Activated naive CD8-positive, alpha-beta T cell treated with anti-CD3 and anti-CD28 coated beads, Interleukin-2, amount 50 U/mL, for 16 hours (primary cell): Measurements from ENCODE around the gene GNB5.
"Not testable (repeated sequence)": the region's sequence is repeated elsewhere in the genome, so short reads cannot be mapped to it uniquely, and the experiment has no call there.

Experiments
- DNase-seq: peaks from one replicate; pipeline ENCODE4 v3.0.0-alpha.2; 2020; ENCODE audit warnings: low read depth, low spot score

The GNB5 gene

DNA sequence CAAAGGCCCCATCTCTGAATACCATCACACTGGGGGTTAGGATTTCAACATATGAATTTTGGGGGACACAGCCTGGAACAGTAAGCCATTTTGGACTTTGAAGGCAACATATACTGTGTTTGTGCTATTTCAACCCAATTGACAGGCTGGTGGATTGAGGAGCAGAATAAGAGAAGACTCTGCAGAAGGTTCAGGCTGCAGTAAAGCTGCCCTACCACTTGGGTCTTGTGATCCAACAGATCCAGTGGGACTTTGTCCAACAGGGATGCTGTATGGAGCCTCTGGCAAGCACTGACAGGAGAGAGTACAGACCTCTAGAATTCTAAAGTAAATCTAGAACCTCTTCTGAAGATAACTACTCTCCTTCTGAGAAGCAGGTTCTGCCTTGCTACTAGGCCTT, 77.5 kb downstream of the GNB5 start:
- DNase-seq, result no peak

DNA sequence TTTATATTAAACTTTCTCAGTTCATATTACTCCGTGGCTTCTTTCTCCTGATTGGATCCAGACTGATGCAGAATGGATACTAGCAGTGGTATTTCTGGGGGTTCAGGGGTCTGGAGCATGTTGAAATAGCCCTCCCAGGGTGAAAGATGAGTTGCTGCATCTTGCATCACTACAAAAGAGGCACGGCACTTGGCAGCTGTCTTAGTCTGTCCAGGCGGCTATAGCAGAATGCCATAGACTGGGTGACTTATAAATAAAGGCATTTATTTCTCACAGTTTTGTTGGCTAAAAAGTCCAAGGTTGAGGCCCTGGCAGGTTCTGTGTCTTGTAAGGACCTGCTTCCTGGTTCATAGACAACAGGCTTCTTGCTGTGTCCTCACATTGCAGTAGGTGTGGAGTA, 78.0 kb downstream of the GNB5 start:
- DNase-seq, result no peak

DNA sequence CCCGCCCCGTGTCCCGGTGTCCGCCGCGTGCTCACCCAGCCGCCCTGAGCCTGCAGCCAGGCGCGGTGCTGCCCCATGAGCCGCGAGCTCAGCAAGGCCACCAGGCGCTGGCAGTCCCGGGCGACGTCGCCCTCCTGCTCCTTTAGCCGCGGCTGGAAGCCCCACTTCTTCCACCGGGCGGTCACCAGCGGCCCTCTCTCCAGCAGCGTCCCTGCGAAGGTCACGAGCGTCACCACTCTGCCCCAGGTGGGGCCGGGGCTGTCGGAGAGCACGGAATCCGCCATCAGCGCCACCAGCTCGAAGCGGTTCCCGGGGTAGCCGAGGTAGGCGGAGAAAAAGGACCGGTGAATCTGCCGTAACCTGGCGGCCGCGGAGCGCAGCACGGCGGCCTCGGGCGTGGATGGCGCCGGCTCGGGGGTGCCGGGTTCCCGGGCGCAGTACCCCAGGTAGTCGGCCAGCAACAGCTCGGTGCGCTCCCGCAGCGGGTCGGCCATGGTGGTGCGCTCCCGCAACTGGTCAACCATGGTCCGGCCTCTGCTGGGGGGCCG, 78.9 kb downstream of the GNB5 start:
- no peak for DNase-seq

DNA sequence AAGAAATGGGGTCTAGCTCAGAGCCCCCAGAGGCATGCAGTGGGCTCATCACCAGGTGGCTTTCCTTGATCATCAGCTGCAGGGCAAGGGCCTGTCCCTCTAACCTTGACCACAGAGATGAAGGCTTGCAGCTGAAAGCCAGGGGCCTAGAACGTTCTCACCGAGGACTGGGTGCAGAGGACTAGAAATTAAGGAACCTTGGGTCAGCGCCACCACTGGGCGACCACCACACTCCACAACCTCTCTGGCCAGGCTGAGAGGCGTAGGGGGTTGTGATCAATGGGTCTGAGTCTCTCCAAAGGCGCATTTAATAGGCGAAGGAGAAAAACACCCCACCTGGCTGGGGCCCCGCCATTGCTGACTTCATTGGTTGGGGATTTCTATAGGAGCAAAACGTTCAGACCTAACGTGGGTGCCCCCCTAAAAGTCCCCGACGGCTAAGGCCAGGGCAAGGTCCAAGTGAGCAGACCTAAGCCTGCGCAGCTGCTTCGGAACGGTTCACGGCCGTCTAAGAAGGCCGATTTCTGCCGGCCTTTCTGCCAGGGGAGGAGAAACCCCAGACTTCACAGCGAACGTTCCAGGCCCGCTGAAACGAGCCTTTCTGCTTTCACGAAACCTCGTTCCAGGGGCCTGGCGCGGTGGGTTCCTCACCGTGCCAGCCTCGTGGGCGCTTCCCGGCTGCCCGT, 79.5 kb downstream of the GNB5 start:
- no peak for DNase-seq

DNA sequence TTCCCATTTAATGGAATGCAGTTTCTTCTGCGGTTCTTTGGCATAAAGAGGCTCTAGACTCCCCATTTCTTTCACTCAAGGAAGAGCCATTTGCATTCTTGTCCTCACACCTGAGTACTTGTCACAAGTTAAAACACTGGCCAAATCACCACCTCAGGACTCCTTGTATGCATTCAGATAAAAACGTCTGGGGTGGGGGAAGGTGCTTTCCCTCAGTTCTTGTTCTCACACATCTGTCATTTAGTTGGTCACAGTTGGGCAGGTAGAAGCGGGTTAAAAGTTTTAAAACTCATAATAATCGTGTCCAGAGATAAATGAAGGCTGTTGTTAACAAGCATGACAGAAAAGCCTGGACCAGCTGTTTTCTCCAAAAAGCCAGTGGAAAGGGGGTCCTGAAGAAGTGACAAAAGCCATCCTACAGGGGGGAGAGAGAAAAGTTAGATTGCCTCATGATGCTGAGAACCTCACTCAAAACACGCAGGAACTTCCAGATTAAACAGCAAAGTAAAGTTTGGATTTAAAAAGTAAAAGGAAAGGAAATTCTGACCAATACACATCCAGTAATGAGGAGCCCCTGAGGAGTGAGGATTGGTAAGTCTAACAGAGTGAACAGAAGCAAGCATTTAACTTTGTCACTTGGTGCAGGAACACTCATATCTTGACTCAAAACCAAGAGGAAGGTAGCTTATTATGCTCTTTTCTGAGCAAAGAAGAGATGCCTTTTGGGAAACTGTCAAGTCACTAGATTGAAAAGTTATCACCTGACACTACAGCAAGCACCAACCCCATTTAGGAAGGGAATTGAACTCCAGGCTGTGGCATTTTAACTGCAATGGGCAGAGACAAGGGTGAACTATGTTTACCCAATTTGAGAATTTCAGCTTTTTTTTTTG, 81.4 kb downstream of the GNB5 start:
- no peak for DNase-seq

DNA sequence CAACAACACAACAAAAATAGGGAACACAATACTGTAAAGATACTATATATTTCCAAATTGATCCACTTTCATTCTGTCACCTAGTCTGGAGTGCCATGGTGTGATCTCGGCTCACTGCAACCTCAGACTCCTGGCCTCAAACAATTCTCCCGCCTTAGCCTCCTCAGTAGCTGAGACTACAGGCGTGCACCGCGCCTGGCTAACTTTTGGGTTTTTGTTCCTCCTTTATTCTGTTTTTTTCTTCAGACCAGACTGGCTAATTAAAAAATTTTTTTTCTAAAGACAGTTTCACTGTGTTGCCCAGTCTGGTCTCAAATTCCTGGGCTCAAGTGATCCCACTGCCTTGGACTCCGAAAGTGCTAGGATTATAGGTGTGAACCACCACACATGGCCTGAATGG, 84.0 kb downstream of the GNB5 start:
- no peak for DNase-seq

DNA sequence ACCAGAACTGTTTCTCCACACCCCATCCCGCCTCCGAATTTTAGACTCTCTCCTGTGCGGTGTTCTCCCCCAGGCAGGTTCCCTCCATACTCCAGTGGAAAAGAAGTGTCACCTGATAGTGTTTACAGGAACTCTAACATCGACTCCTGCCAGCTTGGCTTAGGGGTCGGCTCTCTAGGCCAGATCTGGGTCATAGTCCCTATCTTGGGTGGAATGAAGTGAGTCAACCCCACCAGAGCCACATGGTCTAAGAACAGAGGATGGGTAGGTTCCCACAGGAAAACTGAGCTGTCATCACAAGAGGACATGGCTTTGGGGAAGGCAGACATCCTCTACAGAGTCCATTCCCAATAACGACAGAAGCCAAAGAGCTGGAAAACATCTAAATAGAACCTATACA, 84.6 kb downstream of the GNB5 start:
- no peak for DNase-seq

DNA sequence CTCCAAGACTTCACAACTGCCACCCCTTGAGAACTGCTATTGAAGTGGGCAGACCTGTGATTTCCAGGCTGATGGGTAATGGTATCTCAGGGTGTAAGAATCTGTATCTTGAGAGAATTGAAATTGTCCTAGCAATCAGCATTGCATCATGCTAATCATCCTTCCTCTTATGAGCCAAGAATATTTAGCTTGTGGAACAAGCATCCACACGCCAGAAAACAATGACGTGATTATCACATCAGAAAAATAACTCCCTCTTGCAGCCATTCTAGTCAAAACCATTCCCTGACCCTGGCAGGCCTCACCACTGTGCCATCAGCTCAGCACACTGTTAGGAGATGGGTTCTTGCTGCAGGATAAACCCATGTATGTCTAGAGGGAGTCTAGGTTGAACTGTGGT, 85.3 kb downstream of the GNB5 start:
- DNase-seq, result no peak

DNA sequence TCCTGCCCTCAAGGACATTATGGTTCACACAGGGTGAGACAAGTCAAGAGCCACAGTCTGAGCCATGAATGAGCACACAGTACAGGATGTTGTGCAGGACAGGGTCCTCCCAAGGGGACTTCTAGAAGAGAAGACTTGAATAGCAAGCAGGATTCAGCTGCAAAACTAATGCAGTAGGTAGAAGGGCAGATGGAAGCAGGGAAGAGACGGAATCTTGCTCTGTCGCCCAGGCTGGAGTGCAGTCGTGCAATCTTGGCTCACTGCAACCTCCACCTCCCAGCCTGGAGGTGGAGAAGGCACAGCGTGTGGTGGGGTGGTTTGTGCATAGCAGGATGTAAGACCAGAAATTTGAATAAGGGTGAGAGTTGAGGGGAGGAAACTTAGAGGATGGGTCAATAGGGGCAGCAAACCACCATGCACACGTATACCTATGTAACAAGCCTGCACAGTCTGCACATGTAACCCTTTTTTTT, 86.6 kb downstream of the GNB5 start:
- DNase-seq, result no peak

DNA sequence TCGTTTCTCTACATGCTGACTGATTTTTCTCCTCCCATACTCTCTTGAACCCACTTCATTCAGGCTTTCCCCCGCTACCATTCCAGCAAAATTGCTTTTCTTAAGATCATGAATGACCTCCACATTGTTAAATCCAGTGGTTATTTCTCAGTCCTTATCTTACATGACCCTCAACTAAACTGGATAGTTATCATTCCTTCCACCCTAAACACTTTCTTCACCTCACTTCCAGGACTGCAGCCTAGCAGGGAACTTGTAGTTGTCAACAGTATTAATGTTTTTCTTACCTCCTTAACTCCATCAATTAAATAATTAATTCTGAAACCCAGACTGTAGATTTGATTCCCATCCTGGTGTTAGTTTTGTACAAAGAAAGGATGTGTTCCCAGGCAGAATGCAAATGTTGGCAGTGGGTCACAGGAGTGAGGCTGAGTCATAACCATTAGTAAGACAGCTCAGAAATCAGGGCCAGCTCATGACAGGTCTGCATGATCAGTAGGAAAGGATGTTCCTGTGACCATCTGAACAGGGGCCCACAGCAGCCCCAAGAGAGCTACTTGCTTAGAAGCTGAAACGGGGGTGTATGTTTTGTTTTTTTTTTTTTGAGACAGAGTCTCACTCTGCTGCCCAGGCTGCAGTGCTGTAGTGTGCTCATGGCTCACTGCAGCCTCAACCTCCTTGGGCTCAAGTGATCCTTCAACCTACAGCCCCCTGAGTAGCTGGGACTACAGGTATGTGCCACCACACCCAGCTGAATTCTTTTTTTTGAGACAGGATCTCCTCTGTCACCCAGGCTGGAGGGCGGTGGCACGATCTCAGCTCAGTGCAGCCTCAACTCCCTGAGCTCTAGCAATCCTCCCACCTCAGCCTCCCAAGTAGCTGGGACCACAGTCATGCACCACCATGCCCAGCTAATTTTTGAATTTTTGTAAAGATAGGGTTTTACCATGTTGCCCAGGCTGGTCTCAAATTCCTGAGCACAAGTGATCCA, 87.7 kb downstream of the GNB5 start:
- no peak for DNase-seq

DNA sequence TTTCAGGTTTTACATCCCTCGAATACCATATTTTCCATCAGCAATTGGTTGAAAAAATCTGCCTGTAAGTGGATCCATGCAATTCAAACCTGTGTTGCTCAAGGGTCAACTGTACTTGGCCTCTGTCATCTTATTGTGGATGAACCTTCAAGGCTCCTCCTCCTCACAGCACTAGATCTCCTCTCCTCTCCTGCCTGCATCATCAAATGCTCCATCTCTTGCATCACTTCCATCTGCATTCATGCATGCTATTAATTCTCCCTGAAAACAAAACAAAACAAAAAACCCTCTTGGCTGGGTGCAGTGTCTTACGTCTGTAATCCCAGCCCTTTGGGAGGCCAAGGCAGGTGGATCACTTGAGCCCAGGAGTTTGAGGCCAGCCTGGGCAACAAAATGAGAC, 88.7 kb downstream of the GNB5 start:
- no peak for DNase-seq

DNA sequence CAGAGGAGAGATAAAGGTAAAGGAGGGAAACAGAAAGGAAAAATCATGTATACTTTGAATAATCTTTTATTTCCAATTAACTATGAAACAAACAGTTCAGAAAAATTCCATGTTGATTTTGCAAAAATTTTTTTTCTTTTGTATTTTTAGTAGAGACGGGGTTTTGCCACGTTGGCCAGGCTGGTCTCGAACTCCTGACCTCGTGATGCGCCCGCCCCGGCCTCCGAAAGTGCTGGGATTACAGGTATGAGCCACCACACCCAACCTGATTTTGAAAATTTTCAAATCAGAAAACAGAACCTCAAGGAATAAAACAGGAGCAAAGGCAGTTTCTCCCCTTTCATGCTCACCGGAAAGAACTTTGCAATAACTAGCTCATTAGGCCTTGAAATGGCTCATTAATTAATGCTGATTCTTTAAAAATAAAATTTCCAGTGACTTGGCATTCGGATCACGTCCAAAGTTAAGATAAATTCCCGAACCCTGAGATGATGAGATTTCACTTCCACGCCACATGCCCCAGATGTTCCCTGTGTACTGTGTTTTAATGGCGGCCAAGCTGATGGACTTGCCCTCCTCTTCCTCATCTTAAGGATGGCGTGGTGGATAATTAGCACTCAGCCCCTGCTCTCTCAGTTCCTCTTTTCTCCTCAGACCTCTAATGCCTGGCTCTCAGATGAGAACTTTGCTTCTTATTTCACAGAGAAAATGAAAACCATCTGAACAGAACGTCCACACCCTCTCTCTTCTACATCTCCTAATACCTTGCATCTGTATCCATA, 89.5 kb downstream of the GNB5 start:
- no peak for DNase-seq

DNA sequence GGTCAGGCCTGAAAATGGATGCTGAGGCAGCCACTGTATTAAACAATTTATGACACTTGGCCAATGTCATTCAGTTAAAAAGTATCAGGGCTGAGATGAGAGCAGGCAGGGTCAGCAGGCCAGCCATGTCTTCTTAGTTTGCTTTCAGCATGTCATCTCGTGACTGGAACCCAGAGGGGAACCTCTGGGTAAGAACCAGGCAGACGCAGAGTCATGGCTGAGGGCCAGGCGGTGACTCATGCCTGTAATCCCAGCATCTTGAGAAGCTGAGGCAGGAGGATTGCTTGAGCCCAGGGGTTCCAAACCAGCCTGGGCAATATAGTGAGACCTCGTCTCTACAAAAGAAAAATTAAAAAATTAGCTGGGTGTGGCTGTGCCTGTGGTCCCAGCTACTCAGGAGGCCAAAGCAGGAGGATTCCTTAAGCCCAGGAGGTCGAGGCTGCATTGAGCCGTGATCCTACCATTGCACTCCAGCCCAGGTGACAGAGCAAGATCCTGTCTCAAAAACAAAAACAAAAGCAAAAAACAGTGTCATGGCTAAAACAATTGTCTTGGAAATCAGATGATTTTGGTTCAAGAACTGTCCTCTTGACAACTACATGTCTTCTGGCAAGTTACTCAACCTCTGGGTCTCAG, 90.3 kb downstream of the GNB5 start:
- no peak for DNase-seq

DNA sequence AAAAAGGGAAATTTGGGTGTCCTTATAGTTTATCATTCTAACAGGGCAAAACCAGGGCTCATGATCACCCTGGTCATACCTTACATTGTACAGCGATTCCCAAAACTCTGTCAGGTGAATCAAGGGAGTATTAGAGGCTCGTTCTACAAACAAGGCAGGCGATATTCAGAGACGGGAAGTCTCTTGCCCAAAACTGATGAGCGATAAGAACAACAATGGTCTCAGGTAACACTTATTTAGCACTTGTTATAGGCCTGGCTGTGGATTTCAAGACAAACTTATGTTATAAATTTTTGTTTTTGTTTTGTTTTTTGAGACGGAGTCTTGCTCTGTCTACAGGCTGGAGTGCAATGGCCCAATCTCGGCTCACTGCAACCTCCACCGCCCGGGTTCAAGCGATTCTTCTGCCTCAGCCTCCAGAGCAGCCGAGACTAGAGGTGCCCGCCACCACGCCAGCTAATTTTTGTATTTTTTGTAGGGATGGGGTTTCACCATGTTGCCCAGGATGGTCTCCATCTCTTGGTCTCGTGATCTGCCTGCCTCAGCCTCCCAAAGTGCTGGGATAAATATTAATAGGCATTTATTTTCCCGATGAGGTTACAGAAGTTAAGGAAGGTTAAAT, 91.4 kb downstream of the GNB5 start:
- DNase-seq, result no peak

DNA sequence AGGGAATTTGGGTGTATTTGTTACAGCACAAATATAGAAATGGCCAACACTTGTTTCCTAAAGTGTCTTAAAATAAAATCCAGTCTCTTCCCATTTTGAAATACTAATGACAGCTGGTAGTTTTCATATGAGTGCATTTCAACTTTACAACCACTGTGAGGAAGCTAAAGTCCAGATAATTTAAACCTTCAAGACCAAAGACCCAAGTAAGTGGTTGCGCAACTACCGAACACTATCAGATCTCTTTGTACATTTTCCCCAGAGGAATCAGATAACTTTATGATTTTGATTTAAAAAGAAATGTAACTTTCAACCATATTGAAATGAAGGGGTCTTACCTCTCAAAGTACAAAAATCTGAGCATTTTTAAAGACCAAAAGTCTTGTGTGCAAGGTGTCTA, 92.9 kb downstream of the GNB5 start:
- no peak for DNase-seq

DNA sequence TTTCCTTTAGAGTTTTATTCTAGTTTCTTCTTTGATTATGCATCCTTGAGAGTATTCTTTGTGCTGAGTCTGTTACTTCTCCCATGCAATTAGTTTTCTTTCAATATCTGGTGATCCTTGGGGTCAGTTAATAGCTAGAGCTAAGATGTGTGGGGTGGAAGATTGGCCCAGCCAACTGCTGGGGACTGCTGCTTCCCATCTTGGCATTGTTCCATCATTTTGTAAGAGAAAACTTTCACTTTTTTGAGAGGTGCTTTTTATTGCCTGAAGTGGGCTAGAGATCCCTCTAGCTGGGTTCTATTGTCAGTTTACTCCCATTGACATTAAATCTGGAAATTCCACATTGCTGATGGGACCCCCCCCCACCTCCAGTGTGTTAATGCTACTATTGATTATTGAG, 94.0 kb downstream of the GNB5 start:
- no peak for DNase-seq

DNA sequence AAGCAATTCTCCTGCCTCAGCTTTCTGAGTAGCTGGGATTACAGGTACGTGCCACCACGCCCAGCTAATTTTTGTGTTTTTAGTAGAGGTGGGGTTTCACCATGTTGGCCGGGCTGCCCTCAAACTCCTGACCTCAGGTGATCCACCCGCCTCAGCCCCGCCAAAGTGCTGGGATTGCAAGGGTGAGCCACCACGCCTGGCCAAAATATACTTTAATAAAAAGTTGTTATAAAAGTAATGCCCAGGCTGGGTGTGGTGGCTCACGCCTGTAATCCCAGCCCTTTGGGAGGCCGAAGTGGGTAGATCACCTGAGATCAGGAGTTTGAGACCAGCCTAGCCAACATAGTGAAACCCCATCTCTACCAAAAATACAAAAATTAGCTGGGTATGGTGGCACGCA, 94.7 kb downstream of the GNB5 start:
- DNase-seq, result not testable (repeated sequence)

DNA sequence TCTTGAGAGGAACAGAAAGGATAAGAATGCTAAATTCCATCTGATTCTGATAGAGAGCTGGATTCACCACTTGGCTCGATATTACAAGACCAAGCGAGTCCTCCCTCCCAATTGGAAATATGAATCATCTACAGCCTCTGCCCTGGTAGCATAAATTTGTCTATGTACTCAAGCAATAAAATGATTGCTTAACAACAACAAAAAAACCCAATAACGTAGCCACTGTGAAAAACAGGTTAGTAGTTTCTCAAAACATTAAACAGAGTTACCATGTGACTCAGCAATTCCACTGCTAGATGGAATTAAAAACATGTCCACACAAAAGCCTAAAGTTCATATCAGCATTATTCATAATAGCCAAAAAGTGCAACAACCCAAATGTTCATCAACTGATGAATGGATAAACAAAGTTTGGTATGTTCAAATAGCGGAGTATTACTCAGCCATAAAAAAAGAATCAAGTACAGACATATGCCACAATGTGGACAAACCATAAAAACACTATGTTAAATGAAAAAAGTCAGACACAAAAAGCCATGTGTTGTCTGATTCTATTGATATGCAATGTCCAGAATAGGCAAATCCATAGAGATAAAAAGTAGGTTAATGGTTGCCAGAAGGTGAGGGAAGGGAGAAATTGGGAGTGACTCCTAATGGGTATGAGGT, 95.5 kb downstream of the GNB5 start:
- DNase-seq, result no peak
